Suprapubic skin (tissue), 4 donors: Measurements from ENCODE around the gene CCNL1.

Source experiments
- CTCF ChIP-seq, 2 donors: fragments of 200-600 bp in 1 of 2; fragments of 450-650 bp in 1 of 2; sonication (generic) in 1 of 2; IDR thresholded peaks; one replicate each; pipeline ENCODE4 v1.5.1; 2016 to 2019; ENCODE audit warnings: antibody characterized with exemption in 2 of 2, mild to moderate bottlenecking in 1 of 2, moderate library complexity in 1 of 2
- POLR2A ChIP-seq, 2 donors: fragments of 450-650 bp; IDR thresholded peaks; one replicate each; pipeline ENCODE4 v1.6.1; 2017; ENCODE audit warnings: antibody characterized with exemption in 2 of 2, mild to moderate bottlenecking in 2 of 2, moderate library complexity in 2 of 2
- POLR2AphosphoS5 ChIP-seq, 3 donors: sonication (generic); formaldehyde crosslinking; IDR thresholded peaks; one replicate each; pipeline ENCODE4 v1.6.1; 2017; ENCODE audit warnings: antibody characterized with exemption in 3 of 3

DNA sequence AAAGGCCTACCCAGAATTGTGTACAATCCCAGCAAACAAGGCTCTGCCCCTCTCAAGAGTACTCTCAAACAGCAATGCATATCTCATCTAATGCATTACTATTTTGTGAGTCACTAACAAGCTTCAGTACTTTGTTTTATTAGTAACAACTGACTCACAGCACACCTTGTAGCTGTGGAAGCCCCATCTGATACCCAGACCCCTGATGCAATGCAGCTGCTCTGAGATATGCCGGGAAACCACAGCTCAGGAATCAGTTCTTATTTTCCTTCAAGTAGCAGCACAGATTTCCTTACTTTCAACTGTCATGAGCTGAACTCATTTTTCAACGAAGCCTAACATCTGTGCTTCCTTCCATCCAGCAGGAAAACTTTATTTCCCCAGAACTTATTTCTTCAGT, 37.8 kb downstream of the CCNL1 start:
- TF ChIP-seq CTCF (IDR thresholded peaks at IDR 0.05) (no peak), POLR2A (IDR thresholded peaks at IDR 0.05) (no peak), POLR2AphosphoS5 (IDR thresholded peaks at IDR 0.05) (no peak)
